CD1c-positive myeloid dendritic cell (primary cell): ENCODE measurements around the gene ERO1B.
"Not testable (repeated sequence)": the region's sequence is repeated elsewhere in the genome, so short reads cannot be mapped to it uniquely, and the experiment has no call there.

ENCODE experiments used
- DNase-seq: peaks from one replicate; pipeline ENCODE4 v3.0.0-alpha.2; 2016; ENCODE audit errors: extremely low spot score

The ERO1B gene

GRCh38 chr1:236281654-236282424, at the start of gene ERO1B:
ERO1B (minus strand) TSS chr1:236281958; CDS start chr1:236281783, 175 bp downstream.
- peak; percentile 99 for DNase-seq

DNA sequence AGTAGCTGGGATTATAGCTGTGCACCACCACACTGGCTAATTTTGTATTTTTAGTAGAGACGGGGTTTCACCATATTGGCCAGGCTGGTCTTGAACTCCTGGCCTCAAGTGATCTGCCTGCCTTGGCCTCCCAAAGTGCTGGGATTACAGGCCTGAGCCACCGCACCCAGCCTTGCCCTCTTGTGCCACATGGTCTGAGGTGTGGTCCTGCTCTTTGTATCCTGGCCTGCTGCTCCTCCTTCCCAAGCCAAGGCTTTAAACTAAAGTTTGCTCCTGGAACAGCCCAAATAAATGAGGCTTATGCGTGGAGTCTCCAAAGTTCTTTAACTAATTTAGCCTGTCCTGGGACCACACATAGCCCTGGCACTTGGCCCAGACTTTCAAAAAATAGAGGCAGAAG, 49.7 kb upstream of the ERO1B start:
- DNase-seq: not testable (repeated sequence)

DNA sequence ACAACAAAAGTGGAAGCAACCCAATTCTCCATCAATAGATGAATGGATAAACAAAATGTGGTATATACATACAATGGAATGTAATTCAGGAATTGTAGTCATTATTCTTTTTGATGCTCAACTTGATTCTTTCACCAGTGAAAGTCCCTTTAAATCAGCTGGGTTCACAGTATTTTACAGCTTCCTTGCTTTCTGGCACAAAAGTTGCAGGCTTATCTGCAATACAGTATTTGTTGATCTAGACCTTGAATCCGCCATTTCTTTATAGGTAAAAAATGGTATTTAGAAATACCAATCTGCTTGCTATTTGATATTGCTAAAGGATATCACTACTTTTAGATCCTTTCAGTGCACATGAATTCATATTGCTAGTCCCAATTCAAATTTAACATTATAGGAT, 44.7 kb upstream of the ERO1B start:
- DNase-seq: no peak

- no peak for DNase-seq
Measured at GRCh38 chr1:236325567-236325966, 43.8 kb upstream of the ERO1B start.

GRCh38 chr1:236323819-236324411, 42.2 kb upstream of the ERO1B start:
- no peak for DNase-seq

DNA sequence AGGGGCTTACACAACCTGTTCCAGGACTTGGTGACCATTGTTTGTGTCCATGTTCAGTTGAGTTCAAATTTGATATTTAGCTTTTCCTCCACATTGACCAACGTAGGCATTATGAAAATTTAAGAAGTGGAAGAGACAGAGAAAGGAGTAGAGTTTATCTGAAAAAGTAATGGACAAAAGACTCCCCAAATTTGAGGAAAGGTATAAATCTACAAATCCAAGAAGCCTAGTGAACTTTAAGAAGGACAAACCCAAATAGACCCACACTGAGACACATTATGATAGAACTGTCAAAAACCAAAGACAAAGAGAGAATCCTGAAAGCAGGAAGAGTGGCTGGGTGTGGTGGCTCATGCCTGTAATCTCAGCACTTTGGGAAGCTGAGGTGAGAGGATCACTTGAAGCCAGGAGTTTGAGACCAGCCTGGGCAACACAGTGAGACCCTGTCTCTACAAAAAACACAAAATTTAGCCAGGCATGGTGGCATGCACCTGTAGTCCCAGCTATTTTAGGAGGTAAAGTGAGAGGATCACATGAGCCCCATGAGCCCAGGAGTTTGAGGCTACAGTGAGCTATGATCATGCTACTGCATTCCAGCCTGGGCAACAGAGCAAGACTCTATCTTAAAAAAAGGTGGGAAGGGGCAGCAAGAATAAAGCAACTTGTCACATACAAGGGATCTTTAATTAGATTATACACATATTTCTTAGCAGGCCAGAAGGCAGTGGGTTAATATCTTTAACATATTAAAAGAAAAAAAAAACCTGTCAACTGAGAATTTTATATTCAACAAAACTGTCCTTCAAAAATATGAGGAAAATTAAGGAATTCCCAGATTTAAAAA, 41.0 kb upstream of the ERO1B start:
- DNase-seq: no peak

- DNase-seq: no peak
Measured at GRCh38 chr1:236321101-236321500, 39.3 kb upstream of the ERO1B start.

GRCh38 chr1:236320671-236321070, 38.9 kb upstream of the ERO1B start:
- DNase-seq: no peak

GRCh38 chr1:236320214-236320613, 38.5 kb upstream of the ERO1B start:
- no peak for DNase-seq

GRCh38 chr1:236316437-236316836, 34.7 kb upstream of the ERO1B start:
- no peak for DNase-seq

DNA sequence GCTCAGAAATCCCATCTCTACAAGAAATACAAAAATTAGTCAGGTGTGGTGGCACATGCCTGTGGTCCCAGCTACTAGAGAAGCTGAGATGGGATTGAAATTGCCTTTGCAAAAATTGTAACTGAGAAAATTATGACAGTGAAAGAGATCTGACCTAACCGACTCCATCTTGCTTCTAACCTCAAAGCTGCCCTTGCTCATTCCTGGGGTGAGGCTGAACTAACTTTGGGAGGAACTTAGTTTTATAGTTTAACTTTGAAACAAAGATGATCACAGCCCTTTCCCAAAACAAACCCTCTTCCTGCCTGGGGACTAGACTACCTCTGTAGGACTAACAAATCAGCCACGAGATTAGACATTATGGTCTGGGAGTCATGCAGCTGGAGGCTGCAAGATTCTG, 33.8 kb upstream of the ERO1B start:
- no peak for DNase-seq

GRCh38 chr1:236315092-236315491, 33.3 kb upstream of the ERO1B start:
- no peak for DNase-seq

DNA sequence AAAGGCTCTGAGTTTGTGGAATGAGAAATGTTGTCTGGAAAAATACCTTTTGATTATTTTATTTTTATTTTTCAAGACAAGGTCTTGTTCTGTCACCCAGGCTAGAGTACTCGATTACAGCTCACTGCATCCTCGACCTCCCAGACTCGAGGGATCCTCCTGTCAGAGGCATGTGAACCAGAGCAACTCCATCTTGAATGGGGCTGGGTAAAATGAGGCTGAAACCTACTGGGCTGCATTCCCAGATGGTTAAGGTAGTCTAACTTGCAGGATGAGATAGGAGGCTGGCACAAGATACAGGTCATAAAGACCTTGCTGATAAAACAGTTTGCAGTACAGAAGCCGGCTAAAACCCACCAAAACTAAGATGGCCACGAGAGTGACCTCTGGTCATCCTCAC, 32.3 kb upstream of the ERO1B start:
- not testable (repeated sequence) for DNase-seq

GRCh38 chr1:236313427-236313826, 31.7 kb upstream of the ERO1B start:
- DNase-seq: no peak

- no peak for DNase-seq
Measured at GRCh38 chr1:236311040-236311439, 29.3 kb upstream of the ERO1B start.

DNA sequence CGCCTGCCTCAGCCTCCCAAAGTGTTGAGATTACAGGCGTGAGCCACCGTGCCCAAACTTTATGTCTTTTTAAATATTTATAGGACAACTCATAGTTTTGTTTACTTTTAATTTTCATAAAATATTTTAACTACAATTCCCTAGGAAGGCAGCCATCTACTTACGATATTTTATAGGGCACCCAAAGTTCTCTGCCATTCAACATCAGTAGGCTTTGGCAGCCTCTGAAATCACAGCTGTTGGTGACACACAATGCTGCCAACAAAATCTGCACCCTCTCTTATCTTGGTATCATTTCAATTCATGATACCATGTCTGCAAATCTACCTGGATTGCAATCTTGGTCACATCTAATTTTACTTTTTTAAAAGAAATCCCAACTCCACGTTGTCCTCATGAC, 27.1 kb upstream of the ERO1B start:
- DNase-seq: no peak

DNA sequence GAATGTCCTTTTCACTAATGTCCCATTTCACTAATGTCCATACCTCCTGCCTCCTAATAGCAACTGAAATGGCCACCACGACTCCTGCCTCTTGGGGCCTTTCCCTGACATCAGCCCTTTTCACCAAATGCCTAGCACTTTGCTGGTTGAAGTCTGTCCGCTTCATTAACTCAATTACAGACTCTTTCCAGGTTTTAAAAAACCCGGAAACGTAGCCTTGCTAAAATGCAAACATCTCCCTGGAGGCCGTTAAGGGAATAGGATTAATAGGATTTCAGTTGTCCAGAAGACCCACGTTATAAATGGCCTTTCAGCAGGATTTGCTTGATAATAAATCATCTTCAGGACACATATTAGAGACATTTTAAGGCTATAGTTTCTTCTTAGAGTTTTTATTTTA, 25.7 kb upstream of the ERO1B start:
- no peak for DNase-seq

GRCh38 chr1:236304682-236305081, 22.9 kb upstream of the ERO1B start:
- no peak for DNase-seq

DNA sequence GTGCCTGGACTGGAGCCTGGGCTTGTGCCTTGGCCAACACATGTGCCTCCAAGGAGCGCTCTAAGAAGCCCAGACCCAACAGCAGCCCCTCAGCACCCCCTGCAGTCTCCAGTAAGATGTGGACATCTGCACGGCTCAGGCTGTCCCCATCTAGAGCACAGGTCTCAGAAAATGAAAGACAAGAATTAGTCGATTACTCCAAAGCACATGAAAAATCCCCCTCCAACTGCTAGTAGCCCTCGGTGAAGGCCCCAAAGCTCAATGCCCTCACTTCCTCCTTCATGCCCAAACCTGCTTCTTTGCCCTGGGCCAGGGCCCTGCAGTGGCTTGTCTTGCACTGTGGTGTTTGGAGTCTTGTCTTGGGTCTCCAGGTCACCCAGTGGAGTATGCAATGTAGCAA, 21.9 kb upstream of the ERO1B start:
- DNase-seq: no peak

DNA sequence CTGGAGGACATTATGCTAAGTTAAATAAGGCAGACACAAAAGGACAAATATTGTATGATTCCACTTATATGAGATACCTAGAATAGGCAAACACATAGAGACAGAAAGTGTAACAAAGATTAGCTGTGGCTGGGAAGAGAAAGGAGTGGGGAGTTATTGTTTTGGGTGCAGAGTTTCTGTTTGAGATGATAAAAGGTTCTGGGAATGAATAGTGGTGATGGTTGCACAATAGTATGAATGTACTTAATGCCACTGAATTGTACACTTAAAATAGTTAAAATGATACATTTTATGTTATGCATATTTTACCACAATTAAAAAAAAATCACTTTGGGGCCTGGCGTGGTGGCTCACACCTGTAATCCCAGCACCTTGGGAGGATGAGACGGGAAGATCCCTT, 21.2 kb upstream of the ERO1B start:
- DNase-seq: no peak

DNA sequence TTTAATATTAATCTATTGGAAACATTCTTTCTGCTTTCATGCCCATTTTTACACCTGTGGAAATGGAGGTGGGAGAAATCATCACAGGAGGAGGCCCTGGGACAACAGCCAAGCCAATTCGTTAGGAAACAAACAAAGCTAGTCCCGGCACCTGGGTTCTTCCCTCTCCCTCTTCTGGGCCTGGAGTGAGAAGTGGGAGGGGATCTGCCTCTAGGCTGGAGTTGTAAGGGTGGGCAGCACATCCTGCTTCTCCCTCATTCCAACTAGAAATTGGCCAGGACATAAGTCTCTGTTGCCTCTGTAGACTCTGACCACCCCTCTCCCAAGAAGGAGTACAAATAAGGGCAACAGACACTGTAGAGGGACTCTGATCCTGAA, 20.2 kb upstream of the ERO1B start:
- no peak for DNase-seq

- no peak for DNase-seq
Measured at GRCh38 chr1:236301080-236301957, 19.6 kb upstream of the ERO1B start.
